Measurements from ENCODE around the gene MGA.

Gene MGA

DNA sequence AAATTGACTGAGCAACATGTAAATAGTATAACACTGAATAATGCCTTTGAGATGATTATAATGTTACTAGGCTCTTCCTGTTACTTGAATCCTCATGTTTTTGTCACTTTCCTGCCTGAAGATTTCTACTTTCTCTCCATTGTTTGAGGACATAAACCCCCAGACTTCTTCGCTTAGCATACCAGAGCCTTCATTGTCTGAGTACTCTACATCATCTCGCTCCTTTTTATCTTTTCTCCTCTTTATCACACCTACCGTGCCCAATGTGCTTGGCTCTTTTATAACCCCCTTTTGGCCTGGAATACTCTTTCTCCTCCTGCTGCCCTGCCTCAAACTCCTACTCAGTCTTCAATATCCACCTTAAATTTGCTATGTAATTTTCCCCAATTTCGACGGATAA lies 30.3 kb upstream of the MGA start:
- TF ChIP-seq, protein P1, sequence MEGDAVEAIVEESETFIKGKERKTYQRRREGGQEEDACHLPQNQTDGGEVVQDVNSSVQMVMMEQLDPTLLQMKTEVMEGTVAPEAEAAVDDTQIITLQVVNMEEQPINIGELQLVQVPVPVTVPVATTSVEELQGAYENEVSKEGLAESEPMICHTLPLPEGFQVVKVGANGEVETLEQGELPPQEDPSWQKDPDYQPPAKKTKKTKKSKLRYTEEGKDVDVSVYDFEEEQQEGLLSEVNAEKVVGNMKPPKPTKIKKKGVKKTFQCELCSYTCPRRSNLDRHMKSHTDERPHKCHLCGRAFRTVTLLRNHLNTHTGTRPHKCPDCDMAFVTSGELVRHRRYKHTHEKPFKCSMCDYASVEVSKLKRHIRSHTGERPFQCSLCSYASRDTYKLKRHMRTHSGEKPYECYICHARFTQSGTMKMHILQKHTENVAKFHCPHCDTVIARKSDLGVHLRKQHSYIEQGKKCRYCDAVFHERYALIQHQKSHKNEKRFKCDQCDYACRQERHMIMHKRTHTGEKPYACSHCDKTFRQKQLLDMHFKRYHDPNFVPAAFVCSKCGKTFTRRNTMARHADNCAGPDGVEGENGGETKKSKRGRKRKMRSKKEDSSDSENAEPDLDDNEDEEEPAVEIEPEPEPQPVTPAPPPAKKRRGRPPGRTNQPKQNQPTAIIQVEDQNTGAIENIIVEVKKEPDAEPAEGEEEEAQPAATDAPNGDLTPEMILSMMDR (IDR thresholded peaks at IDR 0.05; ENCODE audit: borderline replicate concordance, insufficient read depth, low read depth, low read length) = no peak
- H3K4me3 ChIP-seq (ENCODE audit: low read depth, low read length) = no peak overlapping the region

DNA sequence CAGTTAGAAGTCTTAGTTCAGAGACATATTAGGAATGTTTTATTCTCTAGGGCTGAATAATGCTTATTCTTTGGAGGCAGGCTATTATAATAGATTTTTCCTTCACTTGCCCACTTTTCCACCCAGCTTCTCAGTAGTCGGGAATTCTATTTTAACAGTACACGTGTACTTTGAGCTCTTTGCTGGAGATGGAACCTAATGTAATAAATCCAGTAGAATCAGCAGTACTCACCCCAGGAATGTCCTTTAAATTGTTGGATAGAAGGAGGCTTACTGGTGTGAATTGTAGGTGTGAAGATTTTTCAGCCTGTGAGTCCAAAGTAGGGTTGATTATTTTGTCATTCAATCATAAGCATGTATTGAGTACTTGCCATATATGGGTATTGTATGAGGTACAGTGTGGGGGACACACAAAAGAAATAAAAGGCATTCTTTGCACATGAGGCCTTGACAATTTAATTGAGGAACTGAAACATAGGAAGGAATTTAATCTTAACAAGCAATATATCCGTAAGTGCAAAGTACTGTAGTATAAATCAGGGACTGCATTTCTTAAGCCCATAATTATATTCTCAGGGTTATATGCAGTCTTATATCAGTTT lies 29.5 kb upstream of the MGA start:
- TF ChIP-seq, protein P1 (IDR thresholded peaks at IDR 0.05; ENCODE audit: borderline replicate concordance, insufficient read depth, low read depth, low read length) = no peak
- H3K4me3 ChIP-seq (ENCODE audit: low read depth, low read length) = no peak overlapping the region

DNA sequence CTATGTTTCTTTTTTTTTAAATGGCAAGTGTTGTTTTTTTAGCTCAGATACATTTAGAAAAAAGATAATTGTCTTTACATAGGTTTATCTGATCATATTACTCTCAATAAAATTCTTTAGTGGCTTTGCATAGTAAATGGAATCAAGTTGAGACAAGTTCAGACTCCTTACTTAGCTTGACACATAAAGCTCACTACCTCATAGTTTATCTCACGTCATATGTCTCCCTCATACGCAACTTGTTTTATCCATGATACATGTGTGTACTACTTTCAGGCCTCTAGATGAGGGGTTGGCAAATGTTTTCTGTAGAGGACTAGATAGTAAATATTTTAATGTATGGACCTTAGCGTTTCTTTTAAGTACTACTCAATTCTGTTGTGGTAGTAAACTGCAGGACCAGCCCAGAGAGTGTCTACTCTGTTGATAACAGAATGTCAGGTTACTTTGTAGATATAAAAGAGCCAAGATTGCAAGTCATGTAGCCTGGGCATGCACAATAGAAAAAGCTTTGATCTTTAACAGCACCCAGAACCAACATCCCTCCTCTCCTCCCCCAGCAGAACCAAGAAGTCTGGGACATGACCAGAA lies 28.2 kb upstream of the MGA start:
- H3K4me3 ChIP-seq (ENCODE audit: low read depth, low read length) = no peak overlapping the region
- TF ChIP-seq, protein P1 (IDR thresholded peaks at IDR 0.05; ENCODE audit: borderline replicate concordance, insufficient read depth, low read depth, low read length) = no peak

DNA sequence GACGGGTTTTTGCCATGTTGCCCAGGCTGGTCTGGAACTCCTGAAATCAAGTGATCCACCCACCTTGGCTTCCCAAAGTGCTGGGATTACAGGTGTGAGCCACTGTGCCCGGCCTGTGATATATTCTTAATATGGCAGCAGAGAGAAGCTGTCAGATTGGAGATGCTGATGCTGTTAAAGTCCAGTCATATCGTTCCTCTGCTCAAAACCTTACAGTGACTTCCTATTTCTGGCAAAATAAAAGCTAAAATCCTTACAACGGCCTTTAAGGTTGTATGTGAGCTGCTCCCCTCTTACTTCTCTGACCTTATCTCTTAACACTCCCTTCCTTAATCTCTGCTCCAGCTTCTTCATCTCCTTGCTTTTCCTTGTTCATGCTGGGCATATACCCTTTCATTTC lies 26.6 kb upstream of the MGA start:
- no peak overlapping the region for H3K4me3 ChIP-seq (ENCODE audit: low read depth, low read length)
- TF ChIP-seq, protein P1 (IDR thresholded peaks at IDR 0.05; ENCODE audit: borderline replicate concordance, insufficient read depth, low read depth, low read length) = no peak

DNA sequence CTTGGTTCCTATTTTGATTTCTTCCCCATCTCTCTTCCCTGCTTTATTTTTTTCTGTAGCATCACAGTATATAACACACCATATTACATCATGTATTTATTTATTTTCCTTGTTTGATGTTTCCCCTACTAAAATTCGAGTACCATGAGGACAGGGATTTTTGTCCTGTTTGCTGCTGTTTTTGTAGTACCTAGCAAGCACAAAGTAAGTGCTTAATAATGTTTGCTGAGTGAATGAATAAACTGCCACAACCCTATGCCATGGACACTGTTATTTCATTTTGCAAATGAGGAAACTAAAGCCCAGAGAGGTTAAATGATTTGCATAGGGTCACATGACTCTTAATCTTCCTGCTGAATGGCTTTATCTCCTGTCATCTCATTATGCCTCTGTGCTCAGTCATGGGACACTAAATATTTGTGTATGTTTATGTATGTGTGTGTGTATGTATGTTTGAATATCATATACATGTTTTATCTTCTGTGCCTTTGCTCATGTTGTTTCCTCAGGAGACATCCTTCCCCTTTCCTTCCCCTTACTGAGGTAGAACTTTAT lies 26.1 kb upstream of the MGA start:
- TF ChIP-seq, protein P1 (IDR thresholded peaks at IDR 0.05; ENCODE audit: borderline replicate concordance, insufficient read depth, low read depth, low read length) = no peak
- H3K4me3 ChIP-seq (ENCODE audit: low read depth, low read length) = no peak overlapping the region

DNA sequence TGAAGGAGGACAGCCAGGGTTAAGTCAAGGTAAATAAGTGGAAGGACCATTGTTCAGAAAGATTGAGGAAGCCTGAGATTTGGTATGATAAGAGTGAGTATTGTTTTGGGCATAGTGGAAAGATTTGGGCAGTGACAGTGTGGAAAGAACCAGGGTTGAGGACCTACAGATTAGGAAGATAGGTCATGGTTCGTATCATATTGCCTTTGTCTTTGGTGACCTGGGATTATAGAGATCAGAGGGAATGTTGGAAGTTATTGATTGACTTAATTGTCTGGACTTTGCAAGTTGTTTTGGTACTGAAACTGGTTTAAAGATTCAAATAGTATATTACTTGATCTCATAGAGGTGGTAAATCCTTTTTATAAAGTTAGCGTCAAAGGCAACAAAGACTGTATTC lies 23.1 kb upstream of the MGA start:
- H3K4me3 ChIP-seq (ENCODE audit: low read depth, low read length) = no peak overlapping the region
- TF ChIP-seq, protein P1 (IDR thresholded peaks at IDR 0.05; ENCODE audit: borderline replicate concordance, insufficient read depth, low read depth, low read length) = no peak

DNA sequence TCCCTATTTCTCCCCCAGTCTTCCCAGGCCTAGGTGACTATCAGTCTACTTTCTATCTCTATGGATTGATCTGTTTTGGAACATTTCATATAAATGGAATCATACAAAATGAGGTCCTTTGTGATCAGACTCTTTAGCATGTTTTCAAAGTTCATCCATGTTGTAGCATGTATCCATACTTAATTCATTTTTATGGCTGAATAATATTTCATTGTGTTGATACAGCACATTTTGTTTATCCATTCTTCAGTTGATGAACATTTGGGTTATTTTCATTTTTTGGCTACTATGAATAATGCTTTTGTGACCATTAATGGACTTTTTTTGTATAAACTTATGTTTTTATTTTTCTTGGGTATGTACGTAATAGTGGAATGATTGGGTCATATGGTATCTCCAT lies 19.2 kb upstream of the MGA start:
- TF ChIP-seq, protein P1 (IDR thresholded peaks at IDR 0.05; ENCODE audit: borderline replicate concordance, insufficient read depth, low read depth, low read length) = no peak
- no peak overlapping the region for H3K4me3 ChIP-seq (ENCODE audit: low read depth, low read length)

All from GM12875 (cell line).